Activated naive CD4-positive, alpha-beta T cell (primary cell): ENCODE results near the gene GCH1.
A peak's percentile ranks its signal among the peaks of the same experiment; 100 is the strongest.
"Not testable (repeated sequence)": the region's sequence is repeated elsewhere in the genome, so short reads cannot be mapped to it uniquely, and the experiment has no call there.

ENCODE experiments used
- DNase-seq, 4 experiments: peaks; one replicate each; lab custom pipeline; 2025; lab: John Stamatoyannopoulos, UW

The GCH1 gene, protein sequence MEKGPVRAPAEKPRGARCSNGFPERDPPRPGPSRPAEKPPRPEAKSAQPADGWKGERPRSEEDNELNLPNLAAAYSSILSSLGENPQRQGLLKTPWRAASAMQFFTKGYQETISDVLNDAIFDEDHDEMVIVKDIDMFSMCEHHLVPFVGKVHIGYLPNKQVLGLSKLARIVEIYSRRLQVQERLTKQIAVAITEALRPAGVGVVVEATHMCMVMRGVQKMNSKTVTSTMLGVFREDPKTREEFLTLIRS

DNA sequence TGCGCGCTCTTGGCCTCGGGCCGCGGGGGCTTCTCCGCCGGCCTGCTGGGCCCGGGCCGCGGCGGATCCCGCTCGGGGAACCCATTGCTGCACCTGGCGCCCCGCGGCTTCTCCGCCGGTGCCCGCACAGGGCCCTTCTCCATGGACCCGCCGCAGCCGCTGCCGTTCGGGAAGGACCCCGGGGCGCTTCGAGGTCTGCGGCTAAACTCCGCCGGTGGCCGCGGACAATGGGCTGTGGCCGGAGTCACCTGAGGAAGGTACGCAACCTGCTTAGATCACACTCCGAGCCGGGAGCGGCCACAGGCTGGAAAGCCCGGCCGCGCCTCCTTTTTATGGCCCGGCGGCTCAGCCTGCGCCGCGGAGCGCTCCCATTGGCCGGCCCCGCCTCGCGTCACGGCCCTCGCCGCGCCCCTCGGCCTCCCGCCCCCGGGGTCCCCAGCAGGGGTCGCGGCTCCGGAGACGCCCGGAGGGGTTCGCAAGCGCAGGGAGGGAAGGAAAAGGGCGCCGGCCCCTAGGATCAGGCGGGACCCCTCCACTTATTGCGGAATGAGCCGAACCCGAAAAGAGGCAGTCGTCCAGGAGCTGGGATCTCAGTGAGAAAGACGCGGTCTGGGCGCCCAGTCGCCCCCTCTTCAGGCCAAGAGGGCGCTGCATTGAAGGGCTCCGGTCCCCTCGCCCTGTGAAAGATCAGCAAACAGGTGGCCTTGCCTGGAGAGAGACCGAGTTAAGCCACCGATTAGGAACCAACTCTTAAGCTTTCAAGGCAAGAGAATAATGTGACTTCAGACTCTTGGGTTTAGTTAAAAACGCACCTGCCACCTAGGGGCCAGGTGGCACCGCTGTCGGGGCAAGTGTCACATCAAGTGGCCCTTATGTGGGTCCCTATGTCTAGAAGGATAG, at the start of gene GCH1:
TSS of gene GCH1 (minus strand) at position 306 of the 900 bp plus-strand sequence. CDS start at position 143, 163 bp downstream.
- DNase-seq = peak; percentile 35 to 67 (median 47)

DNA sequence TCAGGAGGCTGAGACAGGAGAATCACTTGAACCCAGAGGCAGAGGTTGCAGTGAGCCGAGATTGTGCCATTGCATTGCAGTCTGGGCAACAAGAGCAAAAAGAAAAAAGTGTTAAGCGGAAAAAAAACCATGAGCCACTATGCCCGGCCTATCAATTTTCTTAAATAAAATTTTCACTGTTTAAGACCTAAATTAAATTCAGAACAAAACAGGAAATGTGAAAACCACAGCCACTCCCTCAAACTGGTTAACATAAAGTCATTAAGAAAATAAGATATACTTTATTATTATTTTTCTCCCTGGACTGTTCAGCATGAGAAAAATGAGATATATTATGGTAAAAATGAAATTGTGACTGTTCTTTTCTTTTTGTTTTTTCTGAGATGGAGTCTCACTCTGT, 44.6 kb upstream of the GCH1 start:
- no peak for DNase-seq

DNA sequence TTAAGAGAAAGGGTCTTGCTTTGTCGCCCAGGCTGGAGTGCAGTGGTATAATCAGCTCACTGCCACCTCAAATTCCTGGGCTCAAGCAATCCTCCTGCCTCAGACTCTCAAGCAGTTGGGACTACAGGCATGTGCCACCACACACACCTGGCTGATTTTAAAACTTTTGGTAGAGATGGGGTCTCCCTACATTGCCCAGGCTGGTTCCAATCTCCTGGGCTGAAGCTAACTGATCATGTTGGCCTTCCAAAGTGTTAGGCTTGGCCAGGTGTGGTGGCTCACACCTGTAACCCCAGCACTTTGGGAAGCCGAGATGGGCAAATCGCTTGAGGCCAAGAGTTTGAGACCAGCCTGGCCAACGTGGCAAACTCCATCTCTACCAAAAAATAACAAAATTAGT, 43.9 kb upstream of the GCH1 start:
- DNase-seq = no peak

DNA sequence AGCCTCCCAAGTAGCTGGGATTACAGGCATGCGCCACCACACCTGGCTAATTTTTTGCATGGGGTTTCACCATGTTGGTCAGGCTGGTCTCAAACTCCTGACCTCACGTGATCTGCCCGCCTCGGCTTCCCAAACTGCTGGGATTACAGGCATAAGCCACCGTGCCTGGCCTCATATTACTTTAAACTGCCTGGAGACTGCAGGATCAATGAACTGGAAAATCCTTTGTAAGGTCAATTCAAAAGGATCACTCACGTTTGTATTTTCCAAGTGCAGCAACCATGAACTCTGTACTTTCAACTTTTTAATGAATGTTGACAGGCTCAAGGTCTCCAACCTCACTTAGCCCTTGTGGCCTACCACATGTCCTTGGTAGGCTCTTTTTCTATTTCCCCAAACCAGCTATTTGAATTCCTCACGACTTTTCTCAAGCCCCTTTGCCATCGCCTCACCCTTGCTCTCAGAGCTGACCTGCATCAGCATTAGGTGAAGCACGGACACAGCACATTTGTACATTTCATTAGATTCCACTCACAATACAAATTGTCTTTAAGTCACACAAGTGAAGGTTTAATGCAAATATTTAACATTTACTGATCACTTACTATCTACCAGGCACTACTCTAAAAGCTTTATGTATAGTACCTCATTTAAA, 42.2 kb upstream of the GCH1 start:
- DNase-seq = no peak

DNA sequence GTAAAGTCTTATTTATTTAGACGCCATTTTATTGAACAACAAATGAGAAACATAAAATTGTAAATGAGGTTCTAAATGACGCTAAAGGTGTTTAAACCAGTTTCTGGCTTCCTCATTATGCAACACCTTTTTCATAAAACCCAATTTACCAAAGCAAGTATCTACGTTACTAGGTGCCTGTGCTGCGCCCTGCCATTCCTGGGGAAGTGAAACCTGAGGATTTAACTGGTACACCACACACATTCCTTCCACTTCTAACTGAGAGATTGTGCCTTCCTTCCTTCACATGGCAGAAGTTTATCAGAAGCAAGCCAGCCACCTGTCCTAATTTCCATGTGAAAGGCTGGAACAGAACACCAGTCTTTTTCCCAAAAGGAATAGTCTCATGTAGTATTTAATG, 40.3 kb upstream of the GCH1 start:
- DNase-seq = no peak

DNA sequence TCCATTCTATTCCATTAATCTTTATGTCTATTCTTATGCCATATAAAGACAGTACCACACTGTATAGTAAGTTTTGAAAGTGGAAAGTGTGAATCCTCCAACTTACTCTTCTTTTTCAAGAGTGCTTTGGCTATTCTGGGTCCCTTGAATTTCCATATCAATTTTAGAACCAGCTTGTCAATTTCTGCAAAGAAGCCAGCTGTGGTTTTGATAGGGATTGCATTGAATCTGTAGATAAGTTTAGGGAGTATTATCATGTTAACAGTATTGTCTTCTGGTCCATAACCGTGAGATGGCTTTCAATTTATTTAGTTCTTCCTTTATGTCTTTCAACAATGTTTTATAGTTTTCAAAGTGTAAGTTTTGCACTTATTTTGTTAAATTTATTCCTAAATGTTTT, 34.2 kb upstream of the GCH1 start:
- DNase-seq = no peak

DNA sequence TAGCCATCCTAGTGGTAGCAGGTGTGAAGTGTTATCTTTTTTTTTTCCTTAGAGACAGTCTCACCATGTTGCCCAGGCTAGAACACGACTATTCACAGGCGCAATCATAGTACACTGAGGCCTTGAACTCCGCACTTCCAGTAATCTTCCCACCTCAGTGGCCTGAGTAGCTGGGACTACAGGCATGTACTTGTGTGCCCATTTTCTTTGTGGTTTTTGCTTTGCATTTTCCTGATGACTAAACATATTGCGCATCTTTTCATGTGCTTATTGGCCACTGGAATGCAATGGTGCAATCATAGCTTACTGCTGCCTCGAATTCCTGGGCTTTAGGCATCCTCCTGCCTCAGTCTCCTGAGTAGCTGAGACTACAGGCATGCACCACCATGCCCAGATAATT, 33.3 kb upstream of the GCH1 start:
- no peak for DNase-seq

DNA sequence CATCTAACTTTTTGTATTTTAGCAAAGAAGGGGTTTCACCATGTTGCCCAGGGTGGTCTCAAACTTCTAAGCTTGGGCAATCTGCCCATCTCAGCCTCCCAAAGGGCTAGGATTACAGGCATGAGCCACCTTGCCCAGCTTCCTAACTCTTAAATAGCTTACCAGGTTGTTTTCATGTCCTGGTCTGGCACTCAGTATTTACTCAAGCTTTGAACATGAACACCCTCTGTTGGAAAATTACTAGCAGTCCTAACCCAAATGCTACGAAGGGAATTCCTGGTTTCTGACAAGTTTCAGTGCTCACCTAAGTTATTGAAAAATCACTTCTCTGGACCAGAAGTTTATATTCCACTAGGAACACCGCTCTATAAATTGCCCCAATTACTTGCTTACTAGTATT, 32.5 kb upstream of the GCH1 start:
- DNase-seq = no peak

DNA sequence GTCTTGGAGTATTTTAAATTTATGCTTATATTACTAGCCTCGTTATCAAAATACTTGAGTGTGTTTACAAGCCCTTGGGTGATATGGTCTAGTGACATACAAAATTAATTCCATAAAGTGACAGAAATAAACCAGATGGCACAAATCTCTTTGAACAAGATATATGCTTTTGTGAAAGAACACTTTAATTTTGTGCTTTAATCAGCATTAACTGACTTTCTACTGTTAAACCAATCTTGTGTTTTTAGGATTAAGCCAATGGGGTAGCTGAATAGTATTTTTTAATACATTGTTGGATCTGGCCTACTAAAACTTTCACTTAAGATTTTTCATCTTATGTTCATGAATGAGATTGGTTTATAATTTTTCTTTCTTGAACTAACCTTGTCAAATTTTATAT, 30.4 kb upstream of the GCH1 start:
- DNase-seq = no peak

DNA sequence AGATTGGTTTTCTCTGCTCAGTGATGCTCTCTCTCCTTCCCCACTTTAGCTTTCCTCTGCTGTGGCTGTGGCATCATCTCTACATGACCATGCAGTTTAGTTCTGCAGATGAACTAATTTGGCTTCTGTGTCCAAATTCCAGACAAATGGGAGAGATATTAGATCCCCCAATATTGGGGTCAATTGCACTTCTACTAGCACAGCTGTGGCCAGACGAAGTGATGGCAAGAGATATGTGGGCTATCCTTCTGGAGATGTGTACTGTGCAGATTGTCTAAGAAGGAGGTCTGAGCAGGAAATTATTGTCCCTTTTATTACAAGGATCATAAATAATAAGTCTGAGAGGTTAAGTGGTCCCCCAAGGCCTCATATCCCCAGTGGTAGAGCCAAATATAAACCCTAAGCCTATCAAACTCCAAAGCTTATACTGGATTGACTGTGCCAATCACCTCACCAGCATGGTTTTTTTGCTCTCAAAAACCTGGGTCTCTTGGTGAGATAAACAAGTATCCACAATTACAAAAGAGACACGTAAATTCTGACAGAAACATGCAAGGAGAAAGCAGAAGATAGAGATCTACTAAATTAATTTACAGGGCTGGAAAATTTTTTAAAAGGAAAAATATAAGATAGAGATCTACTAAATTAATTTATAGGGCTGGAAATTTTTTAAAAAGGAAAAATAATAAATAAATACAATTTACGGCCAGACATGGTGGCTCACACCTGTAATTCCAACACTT, 29.1 kb upstream of the GCH1 start:
- no peak for DNase-seq

DNA sequence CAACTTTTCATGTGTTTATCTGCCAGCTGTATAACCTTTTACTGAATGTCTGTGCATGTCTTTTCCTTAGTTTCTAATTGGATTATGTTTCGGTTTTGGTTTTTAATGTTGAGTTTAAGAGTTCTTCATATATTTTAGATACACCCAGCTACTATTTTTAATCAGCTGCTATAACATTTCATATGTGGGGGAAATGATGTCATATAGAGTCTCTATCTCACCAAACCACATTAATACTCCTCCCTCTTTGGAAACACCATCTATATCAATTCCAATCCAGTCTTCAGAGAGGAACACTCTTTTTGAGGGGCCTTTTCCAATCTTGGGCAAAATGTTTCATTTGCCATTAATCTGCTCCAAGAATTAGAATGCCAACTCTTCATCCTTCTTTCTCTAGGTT, 28.5 kb upstream of the GCH1 start:
- DNase-seq = no peak

DNA sequence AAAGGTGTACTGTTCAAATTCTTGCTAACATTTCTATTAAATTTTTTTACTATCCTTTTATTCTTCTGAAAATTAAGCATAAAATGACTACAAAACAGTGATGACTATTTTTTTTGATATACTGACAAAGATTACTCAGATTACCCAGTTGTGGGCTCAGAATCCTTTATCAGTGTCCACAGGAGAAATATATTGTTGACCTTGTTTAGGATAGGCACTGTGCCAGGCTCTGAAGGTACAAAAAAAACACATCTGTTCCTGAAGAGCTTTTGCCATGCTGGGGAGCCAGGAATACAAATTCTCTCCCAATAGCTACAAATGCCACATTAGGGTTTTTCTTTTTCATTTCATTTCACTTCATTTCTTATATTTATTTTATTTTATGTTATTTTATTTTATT, 26.9 kb upstream of the GCH1 start:
- no peak for DNase-seq

DNA sequence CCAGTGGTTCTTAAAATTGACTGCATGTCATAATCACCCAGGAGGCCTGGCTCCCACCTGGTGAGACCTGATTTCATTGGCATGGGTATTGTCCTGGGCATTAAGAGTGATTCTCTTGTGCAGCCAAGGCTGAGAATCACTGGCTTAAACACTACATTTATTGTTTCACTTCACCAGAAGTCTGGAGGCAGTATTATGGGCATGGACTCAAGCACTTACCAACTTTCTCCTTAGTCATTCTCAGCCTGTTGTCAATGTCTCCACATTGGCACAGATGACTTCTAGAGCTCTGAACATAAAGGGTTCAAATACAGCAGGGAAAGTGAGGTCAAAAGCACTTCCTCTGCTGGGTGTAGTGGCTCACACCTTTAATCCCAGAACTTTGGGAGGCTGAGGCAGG, 25.6 kb upstream of the GCH1 start:
- no peak for DNase-seq

DNA sequence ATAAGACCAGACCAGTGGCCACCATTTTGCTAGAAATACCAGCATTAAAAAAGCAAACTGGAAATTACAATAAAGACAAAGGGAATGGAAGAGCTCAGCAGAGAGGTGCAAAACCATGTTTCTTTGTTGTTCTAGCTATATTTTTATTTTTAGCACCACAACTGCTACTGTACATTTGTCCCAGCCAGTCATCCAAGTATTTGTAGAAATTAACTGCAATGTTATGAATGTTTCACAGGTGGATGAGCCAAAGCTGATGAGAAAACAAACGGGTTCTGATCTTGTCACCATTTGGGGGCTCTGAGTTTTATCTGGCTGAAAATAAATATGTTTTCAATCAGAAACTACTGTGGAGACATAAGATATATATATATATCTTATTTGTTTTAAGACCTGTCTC, 24.9 kb upstream of the GCH1 start:
- DNase-seq = no peak

DNA sequence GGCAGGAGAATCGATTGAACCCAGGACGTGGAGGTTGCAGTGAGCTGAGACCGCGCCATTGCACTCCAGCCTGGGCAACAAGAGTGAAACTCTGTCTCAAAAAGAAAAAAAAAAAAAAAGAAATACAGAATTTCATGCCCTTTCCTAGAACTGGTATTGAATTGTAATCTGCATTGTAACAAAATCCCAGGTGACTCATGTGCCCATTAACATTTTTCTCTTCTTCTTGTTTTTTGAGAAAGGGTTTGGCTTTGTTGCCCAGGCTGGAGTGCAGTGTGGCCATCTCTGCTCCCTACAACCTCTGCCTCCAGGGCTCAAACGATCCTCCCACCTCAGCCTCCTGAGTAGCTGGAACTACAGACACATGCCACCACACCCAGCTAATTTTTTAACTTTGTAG, 23.9 kb upstream of the GCH1 start:
- DNase-seq = not testable (repeated sequence)

DNA sequence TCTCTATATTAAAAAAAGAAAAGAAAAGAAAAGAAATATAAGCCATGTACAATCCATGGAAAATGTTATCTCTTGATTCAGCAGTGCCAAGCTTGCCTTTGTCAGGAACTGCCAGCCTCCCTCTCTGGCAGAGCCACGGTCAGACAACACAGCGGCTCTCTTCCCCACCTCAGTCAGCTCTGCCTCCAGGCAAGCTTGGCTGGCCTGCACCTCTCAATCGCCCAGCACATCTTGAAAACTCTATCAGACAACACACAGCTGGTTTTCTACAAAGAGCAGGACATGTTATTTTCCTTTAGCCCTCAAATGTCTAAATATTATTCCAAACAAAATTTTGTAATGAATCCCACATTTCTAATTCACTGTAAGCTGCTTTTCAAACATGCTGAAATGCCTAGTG, 20.0 kb upstream of the GCH1 start:
- no peak for DNase-seq

DNA sequence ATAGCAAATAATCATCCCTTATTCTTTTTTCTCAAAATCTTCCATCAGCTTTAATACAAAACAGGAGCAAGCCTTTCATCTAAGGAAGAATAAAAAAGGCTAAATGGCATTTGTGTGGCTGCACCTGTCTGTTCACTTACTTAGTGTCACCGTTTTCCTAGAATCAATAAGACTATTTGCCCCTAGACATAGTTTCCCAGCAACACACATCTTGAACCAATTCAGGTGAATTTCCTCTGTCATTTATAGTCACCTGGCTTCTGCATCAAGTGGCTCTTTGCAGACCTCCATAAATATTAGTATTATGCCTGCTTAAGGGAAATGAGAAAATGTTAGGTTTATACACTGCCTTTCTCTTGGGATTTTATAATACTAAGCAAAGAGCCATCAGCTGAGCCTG, 17.4 kb upstream of the GCH1 start:
- DNase-seq = no peak

DNA sequence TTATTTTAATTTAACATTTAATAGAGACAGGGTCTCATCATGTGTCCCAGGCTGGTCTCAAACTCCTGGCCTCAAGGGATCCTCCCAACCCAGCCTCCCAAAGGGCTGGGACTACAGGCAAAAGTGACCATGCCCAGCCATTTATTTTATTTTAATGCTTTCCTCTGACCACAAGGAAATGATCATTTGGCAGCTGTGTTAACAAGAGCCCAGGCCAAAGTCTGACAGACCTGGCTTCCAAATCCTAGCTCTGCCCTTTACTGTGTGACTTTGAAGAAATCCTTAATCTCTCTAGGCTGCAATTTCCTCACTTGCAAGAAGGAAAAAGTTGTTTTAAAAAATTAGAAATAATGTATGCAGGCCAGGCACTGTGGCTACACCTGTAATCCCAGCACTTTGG, 16.7 kb upstream of the GCH1 start:
- no peak for DNase-seq

DNA sequence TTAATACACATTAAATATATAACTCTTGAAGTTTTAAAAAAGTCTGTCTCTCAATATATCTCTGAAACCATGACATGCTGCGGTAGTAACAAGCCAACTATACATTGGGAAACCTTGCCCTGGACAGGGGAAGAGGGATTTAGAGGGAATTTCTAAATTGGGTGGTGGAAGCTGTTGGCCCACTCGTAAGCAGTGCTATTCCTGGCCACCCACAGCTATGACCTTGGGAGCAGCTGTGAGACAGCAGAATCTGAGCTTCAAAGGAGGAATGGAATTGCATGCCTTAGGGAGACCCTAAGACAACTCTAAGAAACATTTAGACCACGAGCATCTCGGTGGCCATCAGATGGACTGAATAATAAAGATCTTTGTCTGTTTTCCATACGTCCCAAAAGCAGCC, 15.8 kb upstream of the GCH1 start:
- no peak for DNase-seq

DNA sequence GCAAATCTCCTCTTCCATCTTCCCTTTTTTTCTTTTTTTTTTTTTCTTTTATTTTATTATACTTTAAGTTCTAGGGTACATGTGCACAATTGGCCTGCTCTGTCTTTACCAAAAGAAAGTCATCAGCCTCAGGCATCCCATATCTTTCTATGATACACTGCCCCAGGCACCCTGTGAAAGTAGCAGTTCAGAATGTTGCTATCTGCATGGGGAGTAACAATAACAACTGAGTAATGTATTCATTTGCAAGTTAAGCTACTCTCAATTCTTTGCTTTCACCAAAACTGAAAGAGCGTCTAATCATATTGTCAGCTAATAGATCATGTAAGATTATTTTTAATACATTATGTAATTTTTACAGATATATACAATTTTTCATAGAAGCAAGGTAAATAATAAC, 13.5 kb upstream of the GCH1 start:
- DNase-seq = no peak

DNA sequence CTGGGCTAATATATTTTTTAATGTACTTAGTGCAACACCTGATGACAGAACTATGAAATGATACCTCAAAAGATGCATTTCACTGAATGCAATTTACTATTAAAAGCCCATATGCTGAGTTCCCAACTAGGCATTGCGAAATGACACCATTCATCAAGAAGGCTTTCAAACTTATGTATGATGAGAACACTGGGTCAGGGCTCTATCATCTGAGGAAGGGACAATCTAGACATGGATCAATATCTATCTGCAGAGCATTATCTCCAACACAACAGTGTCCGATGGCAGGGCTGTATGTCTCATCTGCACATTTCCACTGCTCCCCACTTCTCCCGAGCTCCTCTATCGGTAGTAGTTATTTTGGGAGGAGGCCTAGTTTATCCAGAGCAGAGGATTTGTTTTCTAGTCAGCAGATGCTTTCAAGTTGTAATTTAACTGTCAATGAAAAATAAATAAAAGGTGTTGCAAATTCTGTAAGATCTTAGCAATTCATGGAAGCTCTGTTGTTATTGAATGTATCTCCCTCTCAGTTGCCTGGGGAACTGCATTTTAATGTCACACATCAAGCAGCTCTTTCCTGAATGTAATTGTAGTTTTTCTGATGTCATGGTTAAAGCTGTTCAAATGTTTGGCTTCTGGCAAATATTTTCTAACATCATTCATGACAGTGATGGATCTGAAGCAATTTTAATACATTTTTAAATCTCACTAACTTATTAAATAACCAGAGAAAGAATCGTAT, 7.4 kb upstream of the GCH1 start:
- no peak for DNase-seq

DNA sequence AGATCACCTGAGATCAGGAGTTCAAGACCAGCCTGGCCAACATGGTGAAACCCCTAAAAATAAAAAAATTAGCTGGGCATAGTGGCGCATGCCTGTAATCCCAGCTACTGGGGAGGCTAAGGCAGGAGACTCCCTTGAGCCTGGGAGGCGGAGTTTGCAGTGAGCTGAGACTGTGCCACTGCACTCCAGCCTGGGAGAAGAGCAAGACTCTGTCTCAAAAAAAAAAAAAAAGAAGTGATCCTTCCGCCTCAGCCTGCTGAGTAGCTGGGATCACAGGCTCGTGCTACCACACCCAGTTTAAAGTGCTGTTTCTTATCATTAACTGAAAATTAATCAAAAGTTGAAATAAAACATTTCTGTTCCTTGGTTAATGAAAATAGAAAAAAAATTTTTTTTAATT, 6.3 kb upstream of the GCH1 start:
- DNase-seq = not testable (repeated sequence)
